Lung (tissue), 12 donors: Measurements from ENCODE around the gene PADI2. TPM values are rescaled to one million over a fixed set of nuclear protein-coding genes. Genes with fewer than 3 reads are reported as not detected.

Experiments
- ATAC-seq: fragments of 200-7000 bp; cut with Tn5 transposase; one replicate; pipeline ENCODE4 v1.9.1; 2020; ENCODE audit warnings: moderate number of reproducible peaks; ENCODE audit not compliant: insufficient read depth, low FRiP score
- DNase-seq, 3 donors: peaks; one replicate each; pipeline ENCODE4 v3.0.0-alpha.2; 2013 to 2017
- H3K27ac ChIP-seq, 2 donors: one replicate each; pipeline ENCODE4 v1.5.1; 2013; ENCODE audit warnings: mild to moderate bottlenecking in 2 of 2, moderate library complexity in 2 of 2, control low read depth in 1 of 2, inconsistent platforms in 1 of 2, low read depth in 1 of 2, low read length in 1 of 2
- H3K27me3 ChIP-seq, 3 donors: one replicate each; pipeline ENCODE4 v1.5.1; 2013; ENCODE audit warnings: low read length in 2 of 3; ENCODE audit not compliant: control insufficient read depth in 3 of 3, insufficient read depth in 3 of 3
- H3K36me3 ChIP-seq, 4 donors: one replicate each; pipeline ENCODE4 v1.5.1; 2013; ENCODE audit warnings: low read length in 4 of 4, mild to moderate bottlenecking in 1 of 4, moderate library complexity in 1 of 4; ENCODE audit not compliant: control insufficient read depth in 4 of 4, insufficient read depth in 4 of 4
- H3K4me1 ChIP-seq, 5 donors: one replicate each; pipeline ENCODE4 v1.5.1; 2013; ENCODE audit warnings: low read length in 5 of 5, mild to moderate bottlenecking in 2 of 5, moderate library complexity in 1 of 5; ENCODE audit not compliant: control insufficient read depth in 5 of 5, insufficient read depth in 5 of 5
- H3K4me3 ChIP-seq: one replicate; pipeline ENCODE4 v1.5.1; 2013; ENCODE audit warnings: mild to moderate bottlenecking, control low read depth, moderate library complexity
- H3K9ac ChIP-seq, 2 donors: one replicate each; pipeline ENCODE4 v1.5.1; 2013; ENCODE audit warnings: low read length in 2 of 2, control low read depth in 1 of 2; ENCODE audit not compliant: insufficient read depth in 1 of 2
- H3K9me3 ChIP-seq, 4 donors: one replicate each; pipeline ENCODE4 v1.5.1; 2013; ENCODE audit warnings: low read length in 3 of 4, mild to moderate bottlenecking in 1 of 4, moderate library complexity in 1 of 4; ENCODE audit not compliant: control insufficient read depth in 4 of 4, insufficient read depth in 3 of 4
- CTCF ChIP-seq: IDR thresholded peaks from 2 replicates; pipeline ENCODE4 v1.5.1; 2012; ENCODE audit warnings: mild to moderate bottlenecking; ENCODE audit errors: control extremely low read depth, extremely low read depth
- whole genome bisulfite sequencing, 2 donors: extraction: QIAGEN DNeasy Blood & Tissue Kit; methylation state at CpG; one replicate each; pipeline ENCODE4 v1.1.7; 2013; 5-methylcytosine and 5-hydroxymethylcytosine counted together
- polyA plus RNA-seq, 2 donors: library from polyadenylated mRNA; stranded (reverse); fragments of 200-250 nt; gene quantifications; one replicate each; pipeline ENCODE4 v1.2.1, GENCODE V29; 2013
- total RNA-seq, 2 donors: library from RNA; depleted of rRNA in 1 of 2; stranded (reverse); fragments of >200 nt in 1 of 2; gene quantifications; one replicate each; pipeline ENCODE4 v1.2.1, GENCODE V29; 2014 to 2021
- donor health status: control.
- donor health status: control.
- donor health status: Bipolar disorder and iron deficiency.
- donor health status: healthy.
- donor health status: DM: yes; HTN: yes; CAD: no.

Gene PADI2
- total and polyA plus RNA-seq, 4 donors = 1.2 to 12.8 (median 3.4) TPM

- no peak overlapping the region for H3K27ac ChIP-seq
- H3K4me1 ChIP-seq = no peaks in the 10 kb centered on the region
- H3K27me3 ChIP-seq = no peaks in the 10 kb centered on the region
- H3K9me3 ChIP-seq = no peaks in the 10 kb centered on the region
- H3K4me3 ChIP-seq = no peak overlapping the region
- peaks cover 8 to 22% (median 19%) of the 10 kb centered on the region in 4 donors for H3K36me3 ChIP-seq
- H3K9ac ChIP-seq = no peak overlapping the region
- WGBS, 2 donors = 100% methylated on average over 2 of the region's 2 CpGs
- TF ChIP-seq CTCF = no peak
- DNase-seq (no peak), ATAC-seq (no peak)
Measured at GRCh38 chr1:17039522-17039921, 79.7 kb downstream of the PADI2 start.

GRCh38 chr1:17033481-17033880 is 85.8 kb downstream of the PADI2 start:
- Histone ChIP-seq H3K9ac (no peak overlapping the region), H3K27ac (no peak overlapping the region), H3K4me3 (no peak overlapping the region), H3K27me3 (no peaks in the 10 kb centered on the region), H3K4me1 (peaks cover 0 to 2% (median 0%) of the 10 kb centered on the region in 5 donors), H3K36me3 (peaks cover 10 to 24% (median 19%) of the 10 kb centered on the region in 4 donors), H3K9me3 (no peaks in the 10 kb centered on the region)
- WGBS, 2 donors = 91 to 92% methylated on average over 4 of the region's 4 CpGs
- no peak for TF ChIP-seq CTCF
- no peak for DNase-seq
- no peak for ATAC-seq

- peaks cover 0 to 6% (median 0%) of the 10 kb centered on the region in 5 donors for H3K4me1 ChIP-seq
- DNase-seq (no peak), ATAC-seq (no peak)
- H3K9ac ChIP-seq = no peak overlapping the region
- H3K4me3 ChIP-seq = no peak overlapping the region
- no peak overlapping the region for H3K27ac ChIP-seq
- 98 to 100% methylated on average over 3 of the region's 3 CpGs for WGBS, 2 donors
- no peak for TF ChIP-seq CTCF
- H3K36me3 ChIP-seq = peaks cover 10 to 29% (median 22%) of the 10 kb centered on the region in 4 donors
- H3K9me3 ChIP-seq = no peaks in the 10 kb centered on the region
- no peaks in the 10 kb centered on the region for H3K27me3 ChIP-seq
Measured at GRCh38 chr1:17032741-17033140, 86.5 kb downstream of the PADI2 start.

GRCh38 chr1:17031436-17031835 is 87.8 kb downstream of the PADI2 start:
- DNase-seq (no peak), ATAC-seq (no peak)
- no peak overlapping the region for H3K4me3 ChIP-seq
- peaks cover 13 to 39% (median 29%) of the 10 kb centered on the region in 4 donors for H3K36me3 ChIP-seq
- no peak overlapping the region for H3K9ac ChIP-seq
- WGBS, 2 donors = 94 to 95% methylated on average over 4 of the region's 4 CpGs
- no peak overlapping the region for H3K27ac ChIP-seq
- no peaks in the 10 kb centered on the region for H3K27me3 ChIP-seq
- TF ChIP-seq CTCF = no peak
- peaks cover 0 to 6% (median 0%) of the 10 kb centered on the region in 5 donors for H3K4me1 ChIP-seq
- no peaks in the 10 kb centered on the region for H3K9me3 ChIP-seq
